Stimulated activated CD4-positive, alpha-beta T cell treated with anti-CD3 and anti-CD28 coated beads, Interleukin-1b, Interleukin-23, amount 100 ng/mL, for 4 hours (primary cell): ENCODE measurements around the gene MPLKIP.
A peak's percentile ranks its signal among the peaks of the same experiment; 100 is the strongest.
"Not testable (repeated sequence)": the region's sequence is repeated elsewhere in the genome, so short reads cannot be mapped to it uniquely, and the experiment has no call there.

Source experiments
- DNase-seq, 2 donors: peaks; one replicate each; pipeline ENCODE4 v3.0.0-alpha.2; 2020; ENCODE audit warnings: low read depth in 2 of 2

MPLKIP gene

GRCh38 chr7:40134428-40135316, at the start of gene MPLKIP, which contains the start of gene SUGCT:
Gene MPLKIP (minus strand): TSS chr7:40134622. CDS start chr7:40134567, 55 bp downstream.
Gene SUGCT (plus strand): TSS chr7:40135005.
- DNase-seq: peak; percentile 76 to 86

DNA sequence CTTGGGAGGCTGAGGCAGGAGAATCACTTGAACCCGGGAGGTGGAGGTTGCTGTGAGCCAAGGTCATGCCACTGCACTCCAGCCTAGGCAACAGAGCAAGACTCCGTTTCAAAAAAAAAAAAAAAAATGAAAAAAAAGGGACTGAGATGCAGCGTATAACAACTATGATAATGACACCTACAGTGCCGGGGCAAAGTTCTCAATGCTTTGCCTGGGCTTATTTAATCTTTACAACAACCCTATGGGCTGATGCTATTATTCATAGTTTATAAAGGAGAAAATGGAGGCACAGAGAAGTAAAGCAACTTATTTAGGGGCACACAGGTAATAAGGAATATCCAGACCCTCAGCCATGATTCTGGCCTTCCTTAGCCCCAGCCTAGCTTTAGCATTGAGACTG, 48.0 kb upstream of the MPLKIP start:
- DNase-seq: no peak

- DNase-seq: no peak
These were observed 42.6 kb upstream of the MPLKIP start for GRCh38 chr7:40177071-40177470.

DNA sequence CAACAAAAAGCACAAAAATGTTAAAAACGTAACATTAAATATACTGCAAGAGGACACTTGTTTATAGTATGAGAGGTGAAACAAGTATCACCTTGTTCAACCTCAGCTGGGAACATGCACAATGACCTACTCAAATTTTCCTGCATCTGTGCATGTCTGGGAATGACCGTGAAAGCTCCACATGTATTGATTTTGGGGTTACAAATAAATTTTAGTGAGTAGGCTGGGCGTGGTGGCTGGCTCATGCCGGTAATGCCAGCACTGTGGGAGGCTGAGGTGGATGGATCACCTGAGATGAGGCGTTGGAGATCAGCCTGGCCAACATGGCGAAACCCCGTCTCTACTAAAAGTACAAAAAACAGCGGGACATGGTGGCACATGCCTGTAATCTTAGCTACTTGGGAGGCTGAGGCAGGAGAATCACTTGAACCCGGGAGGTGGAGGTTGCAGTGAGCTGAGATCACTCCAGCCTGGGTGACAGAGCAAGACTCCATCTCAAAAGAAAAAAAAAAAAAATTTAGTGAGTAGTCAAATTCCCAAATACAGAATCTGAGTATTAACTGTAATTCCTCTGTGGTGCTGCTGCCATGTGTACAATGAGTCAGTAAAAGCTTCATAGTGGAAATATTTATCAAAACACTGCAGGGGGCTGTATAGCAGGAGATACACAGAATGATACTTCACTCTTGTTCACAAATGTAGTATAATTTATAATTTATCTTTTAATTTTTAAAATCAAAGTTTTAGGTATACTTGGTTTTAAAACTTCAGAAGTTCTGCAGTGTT, 41.5 kb upstream of the MPLKIP start:
- DNase-seq: no peak

DNA sequence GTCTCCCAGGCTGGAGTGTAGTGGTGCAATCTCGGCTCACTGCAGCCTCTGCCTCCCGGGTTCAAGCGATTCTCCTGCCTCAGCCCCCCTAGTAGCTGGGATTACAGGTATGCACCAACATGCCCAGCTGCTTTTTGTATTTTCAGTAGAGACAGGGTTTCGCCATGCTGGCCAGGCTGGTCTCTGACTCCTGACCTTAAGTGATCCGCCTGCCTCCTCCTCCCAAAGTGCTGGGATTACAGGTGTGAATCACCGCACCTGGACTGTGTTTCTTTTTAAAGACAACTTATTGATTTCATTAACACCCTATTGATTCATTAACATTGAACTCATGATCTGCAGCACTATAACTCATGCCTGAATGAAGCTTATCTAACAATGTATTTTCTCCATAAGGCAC, 40.8 kb upstream of the MPLKIP start:
- DNase-seq: not testable (repeated sequence)

GRCh38 chr7:40173121-40173520, 38.7 kb upstream of the MPLKIP start:
- not testable (repeated sequence) for DNase-seq

DNA sequence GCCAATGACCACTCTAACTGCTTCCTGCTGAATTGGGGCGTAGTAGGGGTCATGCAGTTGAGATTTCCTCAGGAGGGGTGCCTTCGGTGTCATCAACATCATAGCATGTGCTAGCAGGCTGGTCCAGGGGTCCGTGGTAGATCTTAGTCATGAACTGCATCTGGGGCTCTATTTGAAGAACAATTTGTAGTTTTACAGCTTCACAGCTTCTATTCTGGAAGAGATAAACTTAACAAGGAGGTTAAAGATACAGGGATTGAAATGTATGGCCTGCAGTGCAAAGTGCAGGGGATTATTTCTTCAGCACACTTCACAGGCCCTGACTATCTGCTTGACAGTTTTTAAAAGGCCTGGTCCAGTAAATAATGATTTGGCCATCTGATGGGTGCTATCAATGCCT, 33.8 kb upstream of the MPLKIP start:
- DNase-seq: not testable (repeated sequence)

GRCh38 chr7:40167291-40167690, 32.9 kb upstream of the MPLKIP start:
- no peak for DNase-seq

DNA sequence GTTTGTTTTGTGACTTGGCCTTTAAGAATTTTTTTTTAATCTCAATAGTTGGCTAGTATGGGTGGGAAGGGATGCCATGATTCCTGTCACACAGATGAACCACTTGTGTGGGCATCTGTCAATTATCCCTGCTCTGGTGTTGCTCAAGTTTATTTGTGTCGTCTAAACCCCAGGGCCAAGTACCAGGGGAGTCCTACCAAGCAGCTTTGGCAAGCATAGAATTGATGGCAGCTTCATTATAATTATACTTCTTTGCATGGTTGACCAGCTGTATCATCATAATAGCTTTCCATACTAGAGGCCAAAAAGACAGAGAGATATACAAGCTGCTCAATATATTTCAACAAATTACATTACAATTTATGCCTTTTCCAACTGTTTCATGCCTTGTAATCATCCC, 30.8 kb upstream of the MPLKIP start:
- no peak for DNase-seq

DNA sequence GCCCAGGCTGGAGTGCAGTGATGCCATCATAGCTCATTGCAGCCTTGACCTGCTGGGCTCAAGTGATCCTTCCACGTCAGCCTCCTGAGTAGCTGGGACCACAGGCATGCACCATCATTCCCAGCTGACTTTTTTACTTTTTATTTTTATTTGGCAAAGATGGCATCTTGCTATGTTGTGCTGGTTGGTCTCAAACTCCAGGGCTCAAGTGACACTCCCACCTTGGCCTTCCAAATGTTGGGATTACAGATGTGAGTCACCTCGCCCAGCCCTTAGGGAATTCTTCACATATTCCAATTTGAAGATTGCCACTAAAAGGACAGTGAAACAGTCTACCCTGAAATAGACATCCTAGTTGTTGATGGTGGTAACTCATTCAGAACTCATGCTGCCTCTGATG, 28.1 kb upstream of the MPLKIP start:
- no peak for DNase-seq

DNA sequence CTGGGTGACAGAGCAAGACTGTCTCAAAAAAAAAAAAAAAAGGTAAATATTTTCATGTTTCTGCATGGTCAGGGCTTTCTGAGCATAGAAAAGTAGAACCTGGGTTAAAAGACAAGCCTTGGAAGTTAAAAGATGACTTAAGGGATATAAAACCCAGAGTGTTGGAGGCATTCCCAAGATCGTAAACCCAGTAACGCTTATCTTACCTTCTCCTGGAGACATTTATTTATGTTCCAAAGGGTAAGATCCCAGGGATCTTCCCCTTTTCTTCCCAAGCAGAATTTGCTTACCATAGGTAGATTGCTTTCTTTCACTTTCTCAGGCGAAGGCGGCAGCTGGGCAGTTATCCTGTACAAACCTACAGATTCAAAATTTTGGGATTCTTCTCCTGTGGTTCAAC, 22.6 kb upstream of the MPLKIP start:
- DNase-seq: no peak

- DNase-seq: no peak
These were observed 17.1 kb upstream of the MPLKIP start for GRCh38 chr7:40151504-40151903.

DNA sequence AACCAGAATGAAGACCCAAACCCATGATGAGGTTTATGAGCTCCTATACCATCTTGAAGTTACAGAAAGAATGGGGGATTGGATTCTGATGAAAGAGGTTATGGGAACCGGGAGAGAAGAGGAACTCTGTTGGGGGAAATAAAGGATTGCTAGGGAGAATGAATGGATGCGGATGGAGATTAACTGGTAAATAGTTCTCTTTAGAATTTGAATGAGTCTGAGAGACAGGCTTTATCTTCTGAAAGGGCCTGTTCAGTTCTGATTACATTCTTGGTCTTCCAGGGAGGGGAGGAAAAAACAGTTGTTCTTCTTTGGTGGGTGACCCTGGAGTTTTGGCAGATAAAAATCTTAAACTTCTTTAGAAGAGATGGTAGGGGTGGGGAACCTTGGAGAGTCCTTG, 14.2 kb upstream of the MPLKIP start:
- DNase-seq: no peak

DNA sequence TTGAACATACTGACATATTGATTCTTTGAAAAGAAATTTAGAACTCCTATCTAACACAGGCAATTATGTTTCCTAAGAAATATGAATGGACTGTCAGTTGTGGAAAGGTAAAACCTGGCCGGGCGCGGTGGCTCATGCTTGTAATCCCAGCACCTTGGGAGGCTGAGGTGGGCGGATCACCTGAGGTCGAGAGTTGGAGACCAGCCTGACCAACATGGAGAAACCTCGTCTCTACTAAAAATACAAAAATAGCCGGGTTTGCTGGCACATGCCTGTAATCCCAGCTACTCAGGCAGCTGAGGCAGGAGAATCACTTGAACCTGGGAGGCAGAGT, 13.8 kb upstream of the MPLKIP start:
- not testable (repeated sequence) for DNase-seq

DNA sequence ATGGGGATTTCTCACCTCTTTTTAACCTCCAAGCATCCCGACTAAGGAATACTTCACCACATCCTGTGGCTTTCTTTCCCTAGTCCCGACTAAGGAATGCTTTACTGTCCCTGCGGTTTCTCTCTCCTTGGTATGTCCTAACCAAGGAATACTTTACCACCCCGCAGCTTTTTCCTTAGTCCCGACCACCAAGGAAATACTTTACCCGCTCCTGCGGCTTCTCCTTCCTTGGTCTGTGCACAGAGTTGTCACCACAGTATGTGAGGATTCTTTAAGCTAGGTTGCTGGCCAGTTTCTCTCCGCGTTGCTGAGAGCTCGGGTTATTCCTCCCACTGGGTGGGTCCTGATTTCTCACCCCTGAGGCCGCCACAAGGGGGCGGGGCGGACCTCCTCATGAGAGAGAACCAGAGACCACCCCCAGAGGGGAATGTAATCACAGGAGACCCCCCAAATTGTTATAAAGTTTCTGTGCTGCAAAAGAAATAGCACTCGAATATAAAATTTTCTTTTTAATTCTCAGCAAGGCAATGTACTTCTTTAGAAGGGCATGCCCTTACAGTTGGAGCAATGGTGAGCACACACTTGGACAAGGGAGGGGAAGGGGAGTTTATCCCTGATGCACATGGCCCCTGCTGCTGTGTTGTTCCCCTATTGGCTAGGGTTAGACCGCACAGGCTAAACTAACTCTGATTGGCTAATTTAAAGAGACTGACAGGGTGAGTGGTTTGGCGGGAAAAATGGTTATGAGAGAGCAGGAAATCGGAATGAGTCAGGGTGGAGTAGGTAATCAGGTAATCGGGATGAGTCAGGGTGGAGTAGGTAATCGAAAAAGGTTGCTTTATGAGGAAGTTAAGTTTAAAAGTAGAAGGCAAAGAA, 13.2 kb upstream of the MPLKIP start:
- no peak for DNase-seq

- not testable (repeated sequence) for DNase-seq
These were observed 11.2 kb upstream of the MPLKIP start for GRCh38 chr7:40145596-40146130.

DNA sequence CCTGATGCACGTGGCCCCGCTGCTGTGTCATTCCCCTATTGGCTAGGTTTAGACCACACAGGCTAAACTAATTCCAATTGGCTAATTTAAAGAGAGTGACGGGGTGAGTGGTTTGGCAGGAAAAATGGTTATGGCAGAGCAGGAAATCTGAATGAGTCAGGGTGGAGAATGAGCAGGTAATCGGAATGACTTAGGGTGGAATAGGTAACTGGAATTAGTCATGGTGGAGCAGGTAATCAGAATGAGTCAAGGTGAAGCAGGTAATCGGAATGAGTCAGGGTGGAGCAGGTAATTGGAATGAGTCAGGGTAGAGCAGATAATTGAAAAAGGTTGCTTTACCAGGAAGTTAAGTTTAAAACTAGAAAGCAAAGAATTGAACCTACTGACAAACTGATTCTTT, 7.5 kb upstream of the MPLKIP start:
- DNase-seq: not testable (repeated sequence)

DNA sequence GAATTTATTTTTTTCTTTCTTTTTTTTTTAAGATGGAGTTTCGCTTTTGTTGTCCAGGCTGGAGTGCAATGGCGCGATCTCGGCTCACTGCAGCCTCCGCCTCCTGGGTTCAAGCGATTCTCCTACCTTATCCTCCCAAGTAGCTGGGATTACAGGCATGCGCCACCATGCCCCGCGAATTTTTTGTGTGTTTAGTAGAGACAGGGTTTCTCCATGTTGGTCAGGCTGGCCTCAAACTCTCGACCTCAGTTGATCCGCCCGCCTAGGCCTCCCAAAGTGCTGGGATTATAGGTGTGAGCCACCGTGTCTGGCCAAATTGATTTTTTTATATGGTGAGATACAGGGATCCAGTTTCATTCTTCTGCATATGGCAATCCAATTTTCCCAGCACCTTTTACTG, 5.5 kb upstream of the MPLKIP start:
- not testable (repeated sequence) for DNase-seq

GRCh38 chr7:40138973-40139372, 4.6 kb upstream of the MPLKIP start:
- no peak for DNase-seq

DNA sequence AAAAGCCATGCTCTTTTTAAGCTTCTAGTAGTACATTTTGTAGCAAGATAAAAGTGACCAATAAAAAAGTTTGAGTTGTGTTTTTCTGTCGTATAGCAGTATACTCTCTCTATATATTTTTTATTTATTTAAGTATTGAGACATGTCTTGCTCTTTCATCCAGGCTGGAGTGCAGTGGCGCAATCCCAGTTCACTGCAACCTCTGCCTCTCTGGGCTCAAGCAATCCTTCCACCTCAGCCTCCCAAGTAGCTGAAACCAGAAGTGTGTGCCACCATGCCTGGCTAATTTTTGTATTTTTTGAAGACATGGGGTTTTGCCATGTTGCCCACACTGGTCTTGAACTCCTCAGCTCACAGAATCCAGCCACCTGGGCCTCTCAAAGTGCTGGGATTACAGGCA, 3.1 kb upstream of the MPLKIP start:
- DNase-seq: no peak

DNA sequence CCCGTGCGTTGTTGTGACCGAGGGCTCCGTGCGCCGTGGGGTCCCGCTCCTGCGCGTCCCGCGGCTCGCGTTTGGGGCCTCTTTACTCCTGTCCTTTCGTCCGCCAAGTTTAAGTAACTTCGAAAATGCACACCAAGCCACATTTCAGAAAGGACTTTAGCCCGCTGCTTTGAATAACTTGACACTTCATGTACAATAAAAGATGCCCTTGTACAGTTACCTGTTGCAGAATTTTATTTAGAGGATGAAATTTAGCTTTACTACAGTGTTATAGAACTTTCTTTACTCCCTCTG, 842 bp upstream of the MPLKIP start:
- DNase-seq: no peak
